ENCODE data around the gene FAM118A.

DNA sequence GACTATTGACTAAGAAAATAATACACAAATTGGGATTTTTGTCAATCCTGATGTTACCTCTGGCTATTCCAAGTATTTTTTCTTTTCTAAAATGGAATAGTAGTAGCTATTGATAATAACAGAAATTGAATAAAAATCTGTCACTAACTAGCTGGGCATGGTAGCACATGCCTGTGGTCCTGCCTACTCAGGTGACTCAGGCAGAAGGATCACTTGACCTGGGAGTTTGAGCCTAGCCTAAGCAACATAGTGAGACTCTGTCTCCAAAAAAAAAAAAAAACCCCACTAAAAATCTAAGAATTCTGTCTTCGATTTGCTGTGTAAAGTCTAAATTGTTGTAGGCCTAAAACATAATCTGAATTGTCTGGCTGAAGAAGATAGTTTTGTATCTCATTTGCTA is 42.2 kb downstream of the FAM118A start:
- TF ChIP-seq CTCF (conservative IDR thresholded peaks at IDR 0.05; ENCODE audit: low read depth in 2 of 2) (no peak), POLR2AphosphoS5 (IDR thresholded peaks at IDR 0.05; ENCODE audit: low read depth) (no peak), EZH2 (IDR thresholded peaks at IDR 0.05; ENCODE audit: low read depth, unreplicated experiment) (no peak)
